ENCODE results near the gene RAPH1.
A peak's percentile ranks its signal among the peaks of the same experiment; 100 is the strongest.

RAPH1 gene

DNA sequence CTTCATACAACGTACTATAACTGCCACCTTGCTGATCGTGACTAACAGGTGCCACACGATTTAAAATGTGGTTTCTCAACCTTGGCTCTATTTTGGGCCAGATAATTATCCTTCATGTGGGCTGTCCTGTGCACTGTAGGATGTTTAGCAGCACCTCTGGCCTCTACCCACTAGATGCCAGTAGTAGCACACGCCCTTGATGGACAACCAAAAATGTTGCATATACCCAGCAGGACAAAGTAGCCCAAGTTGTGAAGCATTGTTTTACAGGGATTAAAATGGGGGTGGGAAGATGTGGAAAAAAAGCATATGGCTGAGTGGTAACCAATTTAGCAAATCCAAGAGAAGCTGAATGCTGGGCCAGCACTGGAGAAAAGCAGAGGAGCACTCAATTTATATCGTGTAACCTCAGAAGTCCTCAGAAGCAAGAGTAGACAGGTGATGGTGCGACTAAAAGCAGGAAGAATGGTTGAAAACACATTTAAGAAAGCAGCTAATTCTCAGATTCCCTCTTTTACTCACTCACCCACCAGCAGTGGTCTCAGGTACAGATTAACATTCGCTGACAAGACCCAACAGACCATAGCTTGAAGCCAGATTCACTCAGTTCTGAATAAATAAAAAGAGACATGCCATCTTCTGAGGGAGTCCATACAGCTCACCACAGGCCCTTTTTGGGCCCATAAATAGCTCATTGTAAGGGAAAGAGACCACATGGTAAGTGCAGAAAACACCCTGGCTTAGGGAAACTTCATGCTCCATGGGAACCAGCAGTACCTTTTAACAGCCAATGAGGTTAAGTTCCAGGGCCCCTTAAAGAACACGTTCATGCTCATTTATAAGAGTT is 50.6 kb downstream of the RAPH1 start:
- TF ChIP-seq ZNF654 (tag by site-specific recombination; IDR thresholded peaks at IDR 0.05; ENCODE audit: low read depth) (peak; percentile 34; the same call in 1 of the 2 replicates), ZNF610 (tag by site-specific recombination; IDR thresholded peaks at IDR 0.05; ENCODE audit: borderline replicate concordance) (no peak)
- TF ChIP-seq, protein P1, sequence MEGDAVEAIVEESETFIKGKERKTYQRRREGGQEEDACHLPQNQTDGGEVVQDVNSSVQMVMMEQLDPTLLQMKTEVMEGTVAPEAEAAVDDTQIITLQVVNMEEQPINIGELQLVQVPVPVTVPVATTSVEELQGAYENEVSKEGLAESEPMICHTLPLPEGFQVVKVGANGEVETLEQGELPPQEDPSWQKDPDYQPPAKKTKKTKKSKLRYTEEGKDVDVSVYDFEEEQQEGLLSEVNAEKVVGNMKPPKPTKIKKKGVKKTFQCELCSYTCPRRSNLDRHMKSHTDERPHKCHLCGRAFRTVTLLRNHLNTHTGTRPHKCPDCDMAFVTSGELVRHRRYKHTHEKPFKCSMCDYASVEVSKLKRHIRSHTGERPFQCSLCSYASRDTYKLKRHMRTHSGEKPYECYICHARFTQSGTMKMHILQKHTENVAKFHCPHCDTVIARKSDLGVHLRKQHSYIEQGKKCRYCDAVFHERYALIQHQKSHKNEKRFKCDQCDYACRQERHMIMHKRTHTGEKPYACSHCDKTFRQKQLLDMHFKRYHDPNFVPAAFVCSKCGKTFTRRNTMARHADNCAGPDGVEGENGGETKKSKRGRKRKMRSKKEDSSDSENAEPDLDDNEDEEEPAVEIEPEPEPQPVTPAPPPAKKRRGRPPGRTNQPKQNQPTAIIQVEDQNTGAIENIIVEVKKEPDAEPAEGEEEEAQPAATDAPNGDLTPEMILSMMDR (tag by site-specific recombination; IDR thresholded peaks at IDR 0.05): peak; percentile 68
- ChIA-PET POLR2A (no interaction called here), CTCF (interaction anchor here (0.6 to 1.2 kb wide), 7 partner anchors 14 to 333 kb away, joined by 3 to 7 read pairs (median 3); no protein-coding TSS in a partner anchor)
- Histone ChIP-seq H3K4me3 (ENCODE audit: low read depth, low read length) (no peak overlapping the region), H3K4me1 (ENCODE audit: control insufficient read depth, insufficient read depth, low read length) (no peaks in the 10 kb centered on the region), H3K36me3 (ENCODE audit: control insufficient read depth in 2 of 2, insufficient read depth in 1 of 2, low read length in 2 of 2) (peaks cover 0 to 8% of the 10 kb centered on the region in 2 experiments; a peak in 2 of 3 replicates), H3K9me3 (ENCODE audit: control insufficient read depth, insufficient read depth, low read depth, low read length) (no peaks in the 10 kb centered on the region), H3K27ac (ENCODE audit: extremely low read depth, low read depth, low read length) (no peak overlapping the region)

DNA sequence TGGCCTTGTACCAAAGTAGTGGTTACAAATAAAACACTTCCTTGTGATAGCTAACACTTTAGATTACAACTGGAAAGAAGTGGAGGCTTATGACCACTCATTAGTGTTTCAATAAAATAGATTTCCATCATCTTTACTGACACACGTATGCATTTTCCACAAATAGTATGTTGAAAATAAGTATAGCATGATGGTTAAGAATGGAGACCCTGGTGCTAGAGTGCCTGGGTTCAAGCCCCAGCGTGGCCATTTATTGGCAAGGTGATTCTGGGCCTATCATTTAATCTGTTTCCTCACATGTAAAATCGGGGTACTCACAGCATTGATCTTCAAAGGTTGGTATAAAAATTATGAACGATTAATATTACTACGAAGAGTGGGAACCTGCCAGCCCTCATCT is 54.5 kb downstream of the RAPH1 start:
- POLR2A ChIA-PET: no interaction called here
- no peak overlapping the region for H3K27ac ChIP-seq (ENCODE audit: extremely low read depth, low read depth, low read length)
- H3K36me3 ChIP-seq (ENCODE audit: control insufficient read depth in 2 of 2, insufficient read depth in 1 of 2, low read length in 2 of 2): no peaks in the 10 kb centered on the region; a peak in 1 of 3 replicates
- CTCF ChIA-PET: interaction anchor here (0.6 to 1.3 kb wide), 3 partner anchors 26 to 335 kb away, joined by 3 to 4 read pairs (median 3); no protein-coding TSS in a partner anchor
- no peak for TF ChIP-seq ZNF747 (tag by site-specific recombination; IDR thresholded peaks at IDR 0.05)
- no peak for TF ChIP-seq ZNF366 (tag by site-specific recombination; conservative IDR thresholded peaks at IDR 0.05)
- no peak for TF ChIP-seq ZNF133 (tag by site-specific recombination; IDR thresholded peaks at IDR 0.05)
- no peak for TF ChIP-seq ZNF791 (tag by site-specific recombination; IDR thresholded peaks at IDR 0.05)
- TF ChIP-seq ZNF529 (tag by site-specific recombination; IDR thresholded peaks at IDR 0.05; ENCODE audit: insufficient replicate concordance): no peak
- no peak for TF ChIP-seq ZNF580 (tag by site-specific recombination; IDR thresholded peaks at IDR 0.05)
- no peak for TF ChIP-seq ZNF18 (tag by site-specific recombination; IDR thresholded peaks at IDR 0.05)
- no peak for TF ChIP-seq ZNF2 (tag by site-specific recombination; IDR thresholded peaks at IDR 0.05)
- no peak for TF ChIP-seq ZNF433 (tag by site-specific recombination; IDR thresholded peaks at IDR 0.05; ENCODE audit: low read depth)
- TF ChIP-seq ZNF274 (IDR thresholded peaks at IDR 0.05; ENCODE audit: low read length): no peak
- TF ChIP-seq ZNF274 (tag by site-specific recombination; IDR thresholded peaks at IDR 0.05; ENCODE audit: borderline replicate concordance): no peak
- no peak for TF ChIP-seq ZNF391 (tag by site-specific recombination; IDR thresholded peaks at IDR 0.05; ENCODE audit: borderline replicate concordance, low read depth)
- TF ChIP-seq SP7 (tag by site-specific recombination; IDR thresholded peaks at IDR 0.05): no peak
- TF ChIP-seq ZNF843 (tag by site-specific recombination; IDR thresholded peaks at IDR 0.05): no peak
- TF ChIP-seq ZNF610 (tag by site-specific recombination; IDR thresholded peaks at IDR 0.05; ENCODE audit: borderline replicate concordance): no peak
- no peak for TF ChIP-seq ZNF555 (tag by site-specific recombination; conservative IDR thresholded peaks at IDR 0.05)
- TF ChIP-seq ZNF510 (tag by site-specific recombination; IDR thresholded peaks at IDR 0.05; ENCODE audit: insufficient replicate concordance): no peak
- TF ChIP-seq, protein P2, sequence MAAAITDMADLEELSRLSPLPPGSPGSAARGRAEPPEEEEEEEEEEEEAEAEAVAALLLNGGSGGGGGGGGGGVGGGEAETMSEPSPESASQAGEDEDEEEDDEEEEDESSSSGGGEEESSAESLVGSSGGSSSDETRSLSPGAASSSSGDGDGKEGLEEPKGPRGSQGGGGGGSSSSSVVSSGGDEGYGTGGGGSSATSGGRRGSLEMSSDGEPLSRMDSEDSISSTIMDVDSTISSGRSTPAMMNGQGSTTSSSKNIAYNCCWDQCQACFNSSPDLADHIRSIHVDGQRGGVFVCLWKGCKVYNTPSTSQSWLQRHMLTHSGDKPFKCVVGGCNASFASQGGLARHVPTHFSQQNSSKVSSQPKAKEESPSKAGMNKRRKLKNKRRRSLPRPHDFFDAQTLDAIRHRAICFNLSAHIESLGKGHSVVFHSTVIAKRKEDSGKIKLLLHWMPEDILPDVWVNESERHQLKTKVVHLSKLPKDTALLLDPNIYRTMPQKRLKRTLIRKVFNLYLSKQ (tag by site-specific recombination; IDR thresholded peaks at IDR 0.05; ENCODE audit: borderline replicate concordance): no peak
- no peak for TF ChIP-seq ZNF202 (tag by site-specific recombination; IDR thresholded peaks at IDR 0.05; ENCODE audit: borderline replicate concordance)
- no peak overlapping the region for H3K4me3 ChIP-seq (ENCODE audit: low read depth, low read length)
- H3K9me3 ChIP-seq (ENCODE audit: control insufficient read depth, insufficient read depth, low read depth, low read length): no peaks in the 10 kb centered on the region
- no peaks in the 10 kb centered on the region for H3K4me1 ChIP-seq (ENCODE audit: control insufficient read depth, insufficient read depth, low read length)

Data from HEK293 (cell line).